ENCODE results near the gene RBMS1. TPM values are rescaled to one million over a fixed set of nuclear protein-coding genes. Genes with fewer than 3 reads are reported as not detected.
A peak's percentile ranks its signal among the peaks of the same experiment; 100 is the strongest.

The RBMS1 gene
- polyA plus RNA-seq, 1 experiment: 107 TPM

- H3K4me3 ChIP-seq (ENCODE audit: low read depth, low read length): no peak overlapping the region
- CTCF ChIA-PET: interaction anchor here (0.7 to 1.7 kb wide), 4 partner anchors 40 to 606 kb away, joined by 3 to 7 read pairs (median 5); no protein-coding TSS in a partner anchor
- no peak for DNase-seq (ENCODE audit: low read depth, low spot score)
- peak overlapping the region; percentile 92 for H3K27ac ChIP-seq (ENCODE audit: low read depth, low read length)
- TF ChIP-seq, protein P1, sequence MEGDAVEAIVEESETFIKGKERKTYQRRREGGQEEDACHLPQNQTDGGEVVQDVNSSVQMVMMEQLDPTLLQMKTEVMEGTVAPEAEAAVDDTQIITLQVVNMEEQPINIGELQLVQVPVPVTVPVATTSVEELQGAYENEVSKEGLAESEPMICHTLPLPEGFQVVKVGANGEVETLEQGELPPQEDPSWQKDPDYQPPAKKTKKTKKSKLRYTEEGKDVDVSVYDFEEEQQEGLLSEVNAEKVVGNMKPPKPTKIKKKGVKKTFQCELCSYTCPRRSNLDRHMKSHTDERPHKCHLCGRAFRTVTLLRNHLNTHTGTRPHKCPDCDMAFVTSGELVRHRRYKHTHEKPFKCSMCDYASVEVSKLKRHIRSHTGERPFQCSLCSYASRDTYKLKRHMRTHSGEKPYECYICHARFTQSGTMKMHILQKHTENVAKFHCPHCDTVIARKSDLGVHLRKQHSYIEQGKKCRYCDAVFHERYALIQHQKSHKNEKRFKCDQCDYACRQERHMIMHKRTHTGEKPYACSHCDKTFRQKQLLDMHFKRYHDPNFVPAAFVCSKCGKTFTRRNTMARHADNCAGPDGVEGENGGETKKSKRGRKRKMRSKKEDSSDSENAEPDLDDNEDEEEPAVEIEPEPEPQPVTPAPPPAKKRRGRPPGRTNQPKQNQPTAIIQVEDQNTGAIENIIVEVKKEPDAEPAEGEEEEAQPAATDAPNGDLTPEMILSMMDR (IDR thresholded peaks at IDR 0.05; ENCODE audit: low read depth, low read length): no peak
- POLR2A ChIA-PET: interaction anchor here (1.2 to 1.4 kb wide), 2 partner anchors 15 to 21 kb away, joined by 3 read pairs; no protein-coding TSS in a partner anchor
- no peaks in the 10 kb centered on the region for H3K9me3 ChIP-seq (ENCODE audit: control insufficient read depth, insufficient read depth, low read length)
- H3K27me3 ChIP-seq (ENCODE audit: control insufficient read depth, insufficient read depth, low read length): no peaks in the 10 kb centered on the region
Observed at GRCh38 chr2:160388464-160389263, 104.9 kb downstream of the RBMS1 start.

- H3K27me3 ChIP-seq (ENCODE audit: control insufficient read depth, insufficient read depth, low read length): no peaks in the 10 kb centered on the region
- TF ChIP-seq, protein P1 (IDR thresholded peaks at IDR 0.05; ENCODE audit: low read depth, low read length): no peak
- peak overlapping the region; percentile 92 for H3K27ac ChIP-seq (ENCODE audit: low read depth, low read length)
- H3K9me3 ChIP-seq (ENCODE audit: control insufficient read depth, insufficient read depth, low read length): no peaks in the 10 kb centered on the region
- ChIA-PET POLR2A (interaction anchor here (0.7 to 1.4 kb wide), 4 partner anchors 12 to 600 kb away, joined by 3 to 7 read pairs (median 4); no protein-coding TSS in a partner anchor), CTCF (interaction anchor here (0.8 to 1.7 kb wide), 8 partner anchors 10 to 676 kb away, joined by 3 to 7 read pairs (median 3); no protein-coding TSS in a partner anchor)
- peak; percentile 96 for DNase-seq (ENCODE audit: low read depth, low spot score)
- H3K4me3 ChIP-seq (ENCODE audit: low read depth, low read length): no peak overlapping the region; the same call in 1 of the 2 replicates
Observed at GRCh38 chr2:160387558-160388262, 105.9 kb downstream of the RBMS1 start.

GRCh38 chr2:160384791-160385190 lies 108.8 kb downstream of the RBMS1 start:
- TF ChIP-seq, protein P1 (IDR thresholded peaks at IDR 0.05; ENCODE audit: low read depth, low read length): no peak
- POLR2A ChIA-PET: no interaction called here
- no peak overlapping the region for H3K27ac ChIP-seq (ENCODE audit: low read depth, low read length)
- DNase-seq (ENCODE audit: low read depth, low spot score): no peak
- no peaks in the 10 kb centered on the region for H3K9me3 ChIP-seq (ENCODE audit: control insufficient read depth, insufficient read depth, low read length)
- CTCF ChIA-PET: no interaction called here
- no peaks in the 10 kb centered on the region for H3K27me3 ChIP-seq (ENCODE audit: control insufficient read depth, insufficient read depth, low read length)
- H3K4me3 ChIP-seq (ENCODE audit: low read depth, low read length): no peak overlapping the region

GRCh38 chr2:160381425-160381951 lies 112.1 kb downstream of the RBMS1 start:
- H3K27ac ChIP-seq (ENCODE audit: low read depth, low read length): no peak overlapping the region
- no peaks in the 10 kb centered on the region for H3K27me3 ChIP-seq (ENCODE audit: control insufficient read depth, insufficient read depth, low read length)
- CTCF ChIA-PET: interaction anchor here (1.0 to 1.8 kb wide), 2 partner anchors 57 to 614 kb away, joined by 7 read pairs; no protein-coding TSS in a partner anchor
- H3K9me3 ChIP-seq (ENCODE audit: control insufficient read depth, insufficient read depth, low read length): no peaks in the 10 kb centered on the region
- POLR2A ChIA-PET: no interaction called here
- TF ChIP-seq, protein P1 (IDR thresholded peaks at IDR 0.05; ENCODE audit: low read depth, low read length): no peak
- H3K4me3 ChIP-seq (ENCODE audit: low read depth, low read length): no peak overlapping the region
- no peak for DNase-seq (ENCODE audit: low read depth, low spot score)
